Right cardiac atrium (tissue), 5 donors: Measurements from ENCODE around the gene SLC25A13. TPM values are rescaled to one million over a fixed set of nuclear protein-coding genes. Genes with fewer than 3 reads are reported as not detected.
"Not testable (repeated sequence)": the region's sequence is repeated elsewhere in the genome, so short reads cannot be mapped to it uniquely, and the experiment has no call there.

Source experiments
- ATAC-seq, 2 donors: fragments of 200-7000 bp; cut with Tn5 transposase; one replicate each; pipeline versions ENCODE4 v1.8.0 to v1.9.1; 2020; ENCODE audit warnings: moderate library complexity in 2 of 2, mild to moderate bottlenecking in 1 of 2
- DNase-seq, 3 donors: peaks; one replicate each; pipeline ENCODE4 v3.0.0-alpha.2; 2020
- H3K27ac ChIP-seq: one replicate; pipeline ENCODE4 v1.5.1; 2013; ENCODE audit warnings: mild to moderate bottlenecking, low read length, control low read depth, moderate library complexity
- H3K27me3 ChIP-seq: one replicate; pipeline ENCODE4 v1.6.1; 2013; ENCODE audit not compliant: control insufficient read depth, insufficient read depth
- H3K4me1 ChIP-seq: one replicate; pipeline ENCODE4 v1.6.1; 2013; ENCODE audit warnings: low read length; ENCODE audit not compliant: control insufficient read depth, insufficient read depth
- H3K4me3 ChIP-seq: one replicate; pipeline ENCODE4 v1.5.1; 2013; ENCODE audit warnings: low read length, control low read depth
- H3K9me3 ChIP-seq: one replicate; pipeline ENCODE4 v1.6.1; 2013; ENCODE audit warnings: low read length; ENCODE audit not compliant: control insufficient read depth
- WGBS: extraction: QIAGEN DNeasy Blood & Tissue Kit; methylation state at CpG from one replicate; pipeline ENCODE4 v1.1.7; 2013; 5-methylcytosine and 5-hydroxymethylcytosine counted together
- intact Hi-C, 4 donors: fragments of 100-400 bp; cut with DNase I; formaldehyde crosslinking; loops; one replicate each; pipeline versions ENCODE4 v1.11.0 to v1.14.0; 2022 to 2023
- polyA plus RNA-seq: library from polyadenylated mRNA; stranded (reverse); fragments of 200-250 nt; gene quantifications from one replicate; pipeline ENCODE4 v1.2.3, GENCODE V29; 2013
- total RNA-seq, 4 donors: library from RNA; stranded (reverse); fragmentation: NEBNext Ultra II Directional; extraction: Animal tissue kit (Norgen Biotek cat#: 25700); gene quantifications; one replicate each; pipeline ENCODE4 v1.2.1, GENCODE V29; 2021
- donor health status: healthy with polysubstance abuse.
- donor health status: DM: no; HTN: yes; CAD: no.
- donor health status: DM: no; HTN: no; CAD: no.
- donor health status: DM: no; HTN: yes; CAD: no; lungs with severe emphysema.
- donor health status: DM: yes; HTN: yes; CAD: no.

Gene SLC25A13
- total and polyA plus RNA-seq, 5 donors, result 4.5 to 23.3 (median 12.1) TPM

DNA sequence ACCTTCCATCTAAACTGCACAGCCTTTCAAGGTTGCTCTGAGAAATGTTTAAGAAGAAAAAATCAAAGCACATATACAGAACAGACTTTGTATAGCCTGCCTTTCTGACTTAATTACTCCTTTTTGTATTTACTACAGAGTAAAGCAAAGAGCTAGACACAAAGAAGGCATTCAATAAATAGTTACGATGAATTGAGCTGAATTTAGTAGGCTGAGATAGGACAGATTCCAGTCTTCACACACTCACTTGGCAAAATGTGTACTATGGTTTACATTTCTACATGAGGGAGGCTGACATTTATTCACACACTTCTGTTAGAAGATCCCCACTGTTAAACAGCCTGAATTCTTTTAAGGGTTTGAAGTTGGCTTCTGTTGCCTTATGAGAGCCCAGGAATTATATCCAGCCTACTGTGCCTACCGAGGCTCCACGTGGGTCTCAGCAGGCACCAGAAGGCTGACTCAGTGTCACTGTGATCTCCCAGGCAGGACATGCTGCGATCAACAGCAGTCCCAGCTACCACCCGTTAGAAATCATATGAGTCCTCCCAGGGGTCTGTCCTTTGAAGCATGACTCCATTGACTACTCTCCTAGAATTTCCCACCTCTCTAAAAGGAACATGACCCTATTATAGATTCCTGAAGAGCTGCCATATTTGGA is 24.5 kb upstream of the SLC25A13 start:
- no peaks in the 10 kb centered on the region for H3K27me3 ChIP-seq
- no peak overlapping the region for H3K27ac ChIP-seq
- H3K4me3 ChIP-seq, result no peak overlapping the region
- H3K9me3 ChIP-seq, result no peaks in the 10 kb centered on the region
- DNase-seq (no peak), ATAC-seq (no peak)
- WGBS, result 30% methylated on average over 5 of the region's 5 CpGs
- peaks cover 2% of the 10 kb centered on the region for H3K4me1 ChIP-seq
- intact Hi-C loops, result no loop called here

- Histone ChIP-seq H3K4me3 (no peak overlapping the region), H3K27me3 (no peaks in the 10 kb centered on the region), H3K27ac (no peak overlapping the region), H3K9me3 (no peaks in the 10 kb centered on the region), H3K4me1 (peaks cover 2% of the 10 kb centered on the region)
- ATAC-seq, result no peak
- 92% methylated on average over 2 of the region's 2 CpGs for WGBS
- intact Hi-C loops, result no loop called here
- no peak for DNase-seq
Measured at GRCh38 chr7:96344236-96344635, 22.3 kb upstream of the SLC25A13 start.

DNA sequence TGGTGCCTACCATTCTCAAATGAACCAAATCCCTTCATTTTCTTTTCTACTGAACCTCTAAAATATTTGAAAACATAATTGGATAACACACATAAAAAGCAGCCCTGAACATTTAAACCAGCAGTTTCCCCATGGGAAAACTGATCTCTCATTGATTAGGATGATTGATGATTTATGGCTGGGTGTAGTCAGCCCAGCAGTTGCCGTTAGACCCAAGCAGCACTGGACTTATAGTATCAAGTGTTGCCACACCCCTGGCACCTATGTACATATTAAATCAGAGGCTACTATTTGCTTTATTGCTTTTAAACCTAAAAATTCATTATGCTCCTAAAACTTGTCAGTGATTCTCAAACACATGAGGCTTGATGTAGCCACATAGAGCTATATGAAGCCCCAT is 20.2 kb upstream of the SLC25A13 start:
- intact Hi-C loops, result no loop called here
- DNase-seq (no peak), ATAC-seq (no peak)
- Histone ChIP-seq H3K4me3 (no peak overlapping the region), H3K27me3 (no peaks in the 10 kb centered on the region), H3K4me1 (peaks cover 2% of the 10 kb centered on the region), H3K27ac (no peak overlapping the region), H3K9me3 (no peaks in the 10 kb centered on the region)
- WGBS, result 58% methylated on average over 1 of the region's 1 CpG

GRCh38 chr7:96337519-96337918 is 15.6 kb upstream of the SLC25A13 start:
- DNase-seq (no peak), ATAC-seq (peak in 1 of 2 donors; percentile 32)
- intact Hi-C loops, result no loop called here
- no peak overlapping the region for H3K27ac ChIP-seq
- no peaks in the 10 kb centered on the region for H3K27me3 ChIP-seq
- H3K4me1 ChIP-seq, result no peaks in the 10 kb centered on the region
- H3K4me3 ChIP-seq, result no peak overlapping the region
- H3K9me3 ChIP-seq, result no peaks in the 10 kb centered on the region

GRCh38 chr7:96332325-96332724 is 10.4 kb upstream of the SLC25A13 start:
- 84% methylated on average over 3 of the region's 3 CpGs for WGBS
- Histone ChIP-seq H3K27me3 (no peaks in the 10 kb centered on the region), H3K9me3 (no peaks in the 10 kb centered on the region), H3K27ac (no peak overlapping the region), H3K4me3 (no peak overlapping the region), H3K4me1 (no peaks in the 10 kb centered on the region)
- no peak for ATAC-seq
- DNase-seq, result no peak
- intact Hi-C loops, result no loop called here

DNA sequence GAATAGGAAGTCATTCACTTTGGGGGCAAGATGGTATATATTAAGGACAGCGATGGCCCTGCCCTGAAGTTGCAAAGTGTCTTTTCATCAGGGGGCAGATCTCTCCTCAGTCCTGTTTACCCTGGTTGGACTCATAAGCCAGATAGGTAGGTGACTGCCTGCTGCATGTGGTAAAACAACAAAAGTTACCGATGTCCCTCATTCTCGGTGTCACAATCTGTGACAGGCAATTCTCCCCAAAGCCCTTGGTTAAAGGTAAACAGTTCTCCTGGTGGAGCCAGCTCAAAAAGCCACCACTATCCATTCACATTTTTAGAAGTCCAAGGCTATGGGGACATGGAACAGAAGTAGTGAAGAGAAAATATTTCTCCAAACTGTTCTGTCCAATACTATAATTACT is 9.9 kb upstream of the SLC25A13 start:
- no peak overlapping the region for H3K27ac ChIP-seq
- WGBS, result 96% methylated on average over 3 of the region's 3 CpGs
- no peaks in the 10 kb centered on the region for H3K9me3 ChIP-seq
- DNase-seq (no peak), ATAC-seq (no peak)
- intact Hi-C loops, result no loop called here
- no peak overlapping the region for H3K4me3 ChIP-seq
- no peaks in the 10 kb centered on the region for H3K4me1 ChIP-seq
- H3K27me3 ChIP-seq, result no peaks in the 10 kb centered on the region

DNA sequence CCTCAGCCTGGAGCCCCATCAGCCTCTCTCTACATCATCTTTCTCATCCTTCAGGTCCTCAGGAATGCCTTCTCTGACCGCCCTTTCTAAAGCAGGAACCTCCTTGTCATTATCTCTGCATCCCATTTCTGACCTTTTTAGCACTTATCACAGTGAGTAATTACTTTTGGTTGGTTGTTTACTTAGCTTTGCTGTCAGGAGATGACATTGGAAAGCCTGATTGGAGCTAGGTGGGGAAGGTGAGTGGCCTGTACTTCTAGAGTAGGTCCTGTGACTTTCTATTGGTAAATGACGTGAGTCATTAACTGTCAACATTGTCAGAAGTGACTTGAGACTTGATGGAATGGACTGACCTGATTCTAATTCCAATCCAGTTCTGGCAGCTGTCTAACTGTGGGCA is 9.3 kb upstream of the SLC25A13 start:
- no peaks in the 10 kb centered on the region for H3K4me1 ChIP-seq
- ATAC-seq (no peak), DNase-seq (no peak)
- H3K27me3 ChIP-seq, result no peaks in the 10 kb centered on the region
- no peak overlapping the region for H3K27ac ChIP-seq
- WGBS, result 94% methylated on average over 2 of the region's 2 CpGs
- intact Hi-C loops, result no loop called here
- H3K4me3 ChIP-seq, result no peak overlapping the region
- no peaks in the 10 kb centered on the region for H3K9me3 ChIP-seq

GRCh38 chr7:96330193-96330592 is 8.3 kb upstream of the SLC25A13 start:
- H3K4me3 ChIP-seq, result no peak overlapping the region
- ATAC-seq (no peak), DNase-seq (no peak)
- no peaks in the 10 kb centered on the region for H3K9me3 ChIP-seq
- H3K27ac ChIP-seq, result no peak overlapping the region
- H3K27me3 ChIP-seq, result no peaks in the 10 kb centered on the region
- intact Hi-C loops, result no loop called here
- H3K4me1 ChIP-seq, result no peaks in the 10 kb centered on the region
- 80% methylated on average over 2 of the region's 2 CpGs for WGBS

- intact Hi-C loops, result no loop called here
- ATAC-seq (no peak), DNase-seq (no peak)
- H3K4me1 ChIP-seq, result no peaks in the 10 kb centered on the region
- no peaks in the 10 kb centered on the region for H3K27me3 ChIP-seq
- no peak overlapping the region for H3K4me3 ChIP-seq
- no peaks in the 10 kb centered on the region for H3K9me3 ChIP-seq
- no peak overlapping the region for H3K27ac ChIP-seq
- 90% methylated on average over 1 of the region's 1 CpG for WGBS
Measured at GRCh38 chr7:96329241-96329640, 7.3 kb upstream of the SLC25A13 start.

GRCh38 chr7:96328016-96328415 is 6.1 kb upstream of the SLC25A13 start:
- Histone ChIP-seq H3K4me3 (no peak overlapping the region), H3K27ac (no peak overlapping the region), H3K9me3 (no peaks in the 10 kb centered on the region), H3K4me1 (no peaks in the 10 kb centered on the region), H3K27me3 (no peaks in the 10 kb centered on the region)
- DNase-seq, result no peak
- ATAC-seq, result peak in 1 of 2 donors; percentile 13
- intact Hi-C loops, result no loop called here
- 66% methylated on average over 1 of the region's 1 CpG for WGBS

DNA sequence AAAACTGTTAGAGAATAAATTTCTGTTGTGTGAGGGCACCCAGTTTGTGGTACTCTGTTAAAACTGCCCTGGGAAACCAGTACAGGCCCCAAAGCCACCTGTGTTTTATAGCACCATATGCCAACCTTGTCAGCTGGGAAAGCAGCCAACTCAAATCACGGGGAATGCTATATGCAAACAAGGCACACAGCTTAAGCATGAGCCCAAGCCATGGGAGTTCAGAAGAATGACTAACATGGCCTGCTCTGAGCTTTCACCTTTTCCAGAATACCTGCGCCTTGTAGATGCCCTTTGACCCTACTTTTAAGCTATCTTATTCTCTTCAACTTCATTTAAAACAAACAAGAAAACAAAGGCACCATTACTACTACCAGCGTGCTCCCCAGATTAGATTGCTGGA is 5.5 kb upstream of the SLC25A13 start:
- Histone ChIP-seq H3K27ac (no peak overlapping the region), H3K4me3 (no peak overlapping the region), H3K27me3 (no peaks in the 10 kb centered on the region), H3K9me3 (no peaks in the 10 kb centered on the region), H3K4me1 (no peaks in the 10 kb centered on the region)
- ATAC-seq (peak in 1 of 2 donors; percentile 45), DNase-seq (no peak)
- intact Hi-C loops, result no loop called here
- 63% methylated on average over 3 of the region's 3 CpGs for WGBS

DNA sequence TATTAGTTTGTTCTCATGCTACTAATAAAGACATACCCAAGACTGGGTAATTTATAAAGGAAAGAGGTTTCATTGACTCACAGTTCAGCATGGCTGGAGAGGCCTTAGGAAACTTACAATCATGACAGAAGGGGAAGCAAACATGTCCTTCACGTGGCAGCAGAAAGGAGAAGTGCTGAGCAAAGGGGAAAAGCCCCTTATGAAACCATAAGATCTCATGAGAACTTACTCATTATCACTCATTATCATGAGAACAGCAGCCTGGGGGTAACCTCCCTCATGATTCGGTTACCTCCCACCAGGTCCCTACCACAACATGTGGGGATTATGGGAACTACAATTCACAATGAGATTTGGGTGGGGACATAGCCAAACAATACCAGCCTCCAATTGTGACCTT is 4.9 kb upstream of the SLC25A13 start:
- ATAC-seq, H3K4me3 ChIP-seq, DNase-seq, H3K4me1 ChIP-seq, H3K27me3 ChIP-seq, H3K9me3 ChIP-seq, intact Hi-C loops, H3K27ac ChIP-seq: not testable (repeated sequence)
- 40% methylated on average over 2 of the region's 2 CpGs for WGBS
